Smooth muscle cell (in vitro differentiated cells): ENCODE measurements around the gene GSTT2. TPM values are rescaled to one million over a fixed set of nuclear protein-coding genes. Genes with fewer than 3 reads are reported as not detected.

Source experiments
- DNase-seq: peaks from one replicate; lab custom pipeline; 2025; ENCODE audit not compliant: unreplicated experiment; lab: John Stamatoyannopoulos, UW
- H2AFZ ChIP-seq: fragments of 200-600 bp; sonication (generic); 2 replicates; pipeline ENCODE4 v1.6.0; 2016; ENCODE audit warnings: antibody characterized with exemption, low read depth, mild to moderate bottlenecking
- H3F3A ChIP-seq: fragments of 200-600 bp; sonication (generic); 2 replicates; pipeline ENCODE4 v1.6.0; 2017; ENCODE audit warnings: antibody characterized with exemption, low read depth
- H3K27ac ChIP-seq: fragments of 200-600 bp; sonication (generic); 2 replicates; pipeline ENCODE4 v1.5.1; 2016; ENCODE audit warnings: low read depth, mild to moderate bottlenecking
- H3K27me3 ChIP-seq: fragments of 200-600 bp; sonication (generic); 2 replicates; pipeline ENCODE4 v1.6.1; 2016; ENCODE audit warnings: low read depth, mild to moderate bottlenecking
- H3K36me3 ChIP-seq: fragments of 200-600 bp; sonication (generic); 2 replicates; pipeline ENCODE4 v1.5.1; 2016; ENCODE audit warnings: low read depth
- H3K4me1 ChIP-seq: fragments of 200-600 bp; sonication (generic); 2 replicates; pipeline ENCODE4 v1.5.1; 2016; ENCODE audit warnings: low read depth
- H3K4me2 ChIP-seq: fragments of 200-600 bp; sonication (generic); 2 replicates; pipeline ENCODE4 v1.6.0; 2016; ENCODE audit warnings: mild to moderate bottlenecking
- H3K4me3 ChIP-seq: fragments of 200-600 bp; sonication (generic); 2 replicates; pipeline ENCODE4 v1.5.1; 2016; ENCODE audit warnings: mild to moderate bottlenecking
- H3K79me2 ChIP-seq: fragments of 200-600 bp; sonication (generic); 2 replicates; pipeline ENCODE4 v1.6.0; 2016; ENCODE audit warnings: low read depth, mild to moderate bottlenecking
- H3K9ac ChIP-seq: fragments of 200-600 bp; sonication (generic); 2 replicates; pipeline ENCODE4 v1.6.0; 2016; ENCODE audit warnings: low read depth
- H3K9me3 ChIP-seq: fragments of 200-600 bp; sonication (generic); replicated peaks from 2 replicates; pipeline ENCODE4 v1.5.1; 2016; ENCODE audit warnings: low read depth
- H4K20me1 ChIP-seq: fragments of 200-600 bp; sonication (generic); 2 replicates; pipeline ENCODE4 v1.6.0; 2016; ENCODE audit warnings: low read depth
- CTCF ChIP-seq: fragments of 200-600 bp; sonication (generic); IDR thresholded peaks from 2 replicates; pipeline ENCODE4 v1.5.1; 2017; ENCODE audit warnings: borderline replicate concordance, mild to moderate bottlenecking, antibody characterized with exemption; ENCODE audit not compliant: insufficient read depth, poor library complexity, severe bottlenecking
- WGBS: methylation state at CpG from one replicate; pipeline ENCODE4 v1.1.7; 2016; ENCODE audit warnings: low lambda C conversion rate; 5-methylcytosine and 5-hydroxymethylcytosine counted together
- polyA plus RNA-seq: library from polyadenylated mRNA; unstranded; fragments of >200 nt; fragmentation: Nextera tagmentation; extraction: Ambion mirVana; gene quantifications from 2 replicates; pipeline ENCODE4 v1.2.1, GENCODE V29; 2016
- total RNA-seq: library from RNA; depleted of rRNA; stranded (reverse); fragments of >200 nt; gene quantifications from 2 replicates; pipeline ENCODE4 v1.2.3, GENCODE V29; 2014

GSTT2 gene
- total and polyA plus RNA-seq, 2 experiments from 2014 or later: 0.27 to 3.1 TPM

- no peak for TF ChIP-seq CTCF
- no peaks in the 10 kb centered on the region for H3K79me2 ChIP-seq
- no peak overlapping the region for H3K4me3 ChIP-seq
- no peaks in the 10 kb centered on the region for H3K4me1 ChIP-seq
- H3K27me3 ChIP-seq: no peaks in the 10 kb centered on the region
- H3K4me2 ChIP-seq: no peak overlapping the region
- H3K9me3 ChIP-seq: no peaks in the 10 kb centered on the region
- H2AFZ ChIP-seq: no peak overlapping the region
- 81% methylated on average over 9 of the region's 9 CpGs for WGBS
- H3F3A ChIP-seq: no peaks in the 10 kb centered on the region
- H3K9ac ChIP-seq: no peak overlapping the region
- DNase-seq: no peak
- H3K27ac ChIP-seq: no peak overlapping the region
- H3K36me3 ChIP-seq: no peaks in the 10 kb centered on the region
- no peaks in the 10 kb centered on the region for H4K20me1 ChIP-seq
Measured at GRCh38 chr22:24001314-24001713, 21.4 kb downstream of the GSTT2 start.

GRCh38 chr22:24002272-24002671 is 22.3 kb downstream of the GSTT2 start:
- H3K9ac ChIP-seq: no peak overlapping the region
- no peak for TF ChIP-seq CTCF
- DNase-seq: no peak
- H3K4me3 ChIP-seq: no peak overlapping the region
- 97% methylated on average over 10 of the region's 10 CpGs for WGBS
- no peak overlapping the region for H3K27ac ChIP-seq
- no peak overlapping the region for H3K4me2 ChIP-seq
- no peaks in the 10 kb centered on the region for H3K79me2 ChIP-seq
- H3K9me3 ChIP-seq: no peaks in the 10 kb centered on the region
- H2AFZ ChIP-seq: no peak overlapping the region
- H3F3A ChIP-seq: no peaks in the 10 kb centered on the region
- H3K36me3 ChIP-seq: no peaks in the 10 kb centered on the region
- no peaks in the 10 kb centered on the region for H4K20me1 ChIP-seq
- no peaks in the 10 kb centered on the region for H3K27me3 ChIP-seq
- no peaks in the 10 kb centered on the region for H3K4me1 ChIP-seq

- no peak overlapping the region for H2AFZ ChIP-seq
- TF ChIP-seq CTCF: no peak
- no peaks in the 10 kb centered on the region for H3K79me2 ChIP-seq
- whole genome bisulfite sequencing: 86% methylated on average over 5 of the region's 5 CpGs
- H3K27ac ChIP-seq: no peak overlapping the region
- H4K20me1 ChIP-seq: no peaks in the 10 kb centered on the region
- no peak overlapping the region for H3K4me3 ChIP-seq
- H3K9me3 ChIP-seq: no peaks in the 10 kb centered on the region
- no peaks in the 10 kb centered on the region for H3K36me3 ChIP-seq
- H3K9ac ChIP-seq: no peak overlapping the region
- no peak for DNase-seq
- no peaks in the 10 kb centered on the region for H3K4me1 ChIP-seq
- no peak overlapping the region for H3K4me2 ChIP-seq
- H3F3A ChIP-seq: no peaks in the 10 kb centered on the region
- H3K27me3 ChIP-seq: no peaks in the 10 kb centered on the region
Measured at GRCh38 chr22:24002851-24003250, 22.9 kb downstream of the GSTT2 start.

DNA sequence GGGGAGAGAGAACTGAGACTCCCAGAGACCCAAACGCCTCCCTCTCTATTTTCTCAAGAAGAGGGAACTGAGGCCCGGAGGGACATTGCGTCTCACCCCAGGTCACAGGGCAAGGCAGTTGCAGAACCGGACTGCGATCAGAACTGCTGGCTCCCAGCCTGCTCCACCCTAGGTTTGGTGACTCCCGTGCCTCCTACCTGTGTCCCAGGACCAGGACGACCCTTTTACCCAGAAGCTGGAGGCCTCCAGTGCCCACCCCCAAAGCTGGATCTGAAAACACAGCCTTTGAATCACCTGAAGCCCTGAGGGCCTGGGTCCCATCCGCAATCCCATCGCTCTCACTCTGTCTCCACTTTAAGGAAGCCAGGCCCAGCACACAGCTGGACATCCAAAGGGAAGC is 24.0 kb downstream of the GSTT2 start:
- no peak overlapping the region for H2AFZ ChIP-seq
- no peaks in the 10 kb centered on the region for H3K4me1 ChIP-seq
- H3K4me3 ChIP-seq: no peak overlapping the region
- H3K27ac ChIP-seq: no peak overlapping the region
- H3K27me3 ChIP-seq: no peaks in the 10 kb centered on the region
- no peaks in the 10 kb centered on the region for H3K36me3 ChIP-seq
- no peak for TF ChIP-seq CTCF
- DNase-seq: no peak
- no peak overlapping the region for H3K4me2 ChIP-seq
- 90% methylated on average over 9 of the region's 9 CpGs for WGBS
- H3K79me2 ChIP-seq: no peaks in the 10 kb centered on the region
- H3K9me3 ChIP-seq: no peaks in the 10 kb centered on the region
- no peak overlapping the region for H3K9ac ChIP-seq
- no peaks in the 10 kb centered on the region for H3F3A ChIP-seq
- H4K20me1 ChIP-seq: no peaks in the 10 kb centered on the region
